Measurements from ENCODE around the gene FTO. TPM values are rescaled to one million over a fixed set of nuclear protein-coding genes. Genes with fewer than 3 reads are reported as not detected.

Gene FTO
- polyA plus RNA-seq, 1 experiment: 135 TPM

DNA sequence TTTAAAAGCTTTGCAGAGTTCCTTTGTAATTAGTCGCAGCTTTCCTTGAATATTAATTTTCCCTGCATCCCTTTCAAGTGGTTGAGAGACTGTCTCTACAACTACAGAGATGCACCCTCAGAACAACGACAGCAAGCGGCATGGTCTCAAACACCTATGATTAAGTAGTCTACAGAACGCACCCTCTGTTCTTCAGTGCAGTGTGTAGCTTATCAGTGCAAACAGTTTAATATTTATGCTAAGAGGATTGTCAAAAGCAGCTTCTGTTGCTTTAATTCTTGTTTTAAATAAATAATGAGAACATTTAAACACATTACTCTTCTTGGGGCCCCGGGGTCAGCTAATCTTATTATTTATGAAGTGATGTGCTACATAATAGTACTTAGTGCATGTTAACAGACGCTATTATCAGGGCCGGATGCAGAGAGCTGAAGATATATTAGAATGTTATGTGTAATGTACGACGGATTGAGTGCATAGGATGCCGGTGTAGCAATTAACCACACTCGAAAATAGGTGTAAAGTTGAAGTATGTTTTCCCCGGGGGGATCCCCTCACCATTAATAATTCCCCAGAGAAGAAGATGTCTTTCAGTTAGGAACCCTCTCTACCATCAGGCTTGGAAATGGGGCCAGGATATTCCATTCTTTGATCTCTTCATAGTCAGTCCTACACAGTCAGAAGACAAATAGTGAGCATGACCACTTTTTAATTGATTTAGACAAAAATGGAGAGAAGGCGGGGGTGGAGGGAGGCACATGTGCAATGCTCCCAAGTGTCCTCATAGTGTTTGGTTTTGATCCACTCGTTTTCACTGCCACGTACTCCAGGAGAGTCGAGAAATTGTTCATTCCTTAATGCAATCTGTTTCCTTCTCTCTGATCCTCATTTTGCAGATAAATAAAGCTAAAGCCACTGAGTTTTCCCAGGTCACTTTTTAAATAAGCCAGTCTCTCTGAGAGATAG is 406.3 kb downstream of the FTO start:
- Histone ChIP-seq H3K27ac (ENCODE audit: low read depth, low read length) (no peak overlapping the region), H3K27me3 (ENCODE audit: control insufficient read depth, insufficient read depth, low read length) (no peaks in the 10 kb centered on the region), H3K4me3 (ENCODE audit: low read depth, low read length) (no peak overlapping the region), H3K9me3 (ENCODE audit: control insufficient read depth, insufficient read depth, low read length) (no peaks in the 10 kb centered on the region)
- TF ChIP-seq CTCF (IDR thresholded peaks at IDR 0.05; ENCODE audit: low read depth, low read length): no peak
- ChIA-PET POLR2A (no interaction called here), CTCF (no interaction called here)
- DNase-seq (ENCODE audit: low read depth, low spot score): no peak

GRCh38 chr16:54112451-54113206 is 408.7 kb downstream of the FTO start:
- no peak overlapping the region for H3K27ac ChIP-seq (ENCODE audit: low read depth, low read length)
- POLR2A ChIA-PET: no interaction called here
- CTCF ChIA-PET: no interaction called here
- H3K9me3 ChIP-seq (ENCODE audit: control insufficient read depth, insufficient read depth, low read length): no peaks in the 10 kb centered on the region
- TF ChIP-seq CTCF (IDR thresholded peaks at IDR 0.05; ENCODE audit: low read depth, low read length): no peak
- DNase-seq (ENCODE audit: low read depth, low spot score): no peak
- H3K27me3 ChIP-seq (ENCODE audit: control insufficient read depth, insufficient read depth, low read length): no peaks in the 10 kb centered on the region
- H3K4me3 ChIP-seq (ENCODE audit: low read depth, low read length): no peak overlapping the region

DNA sequence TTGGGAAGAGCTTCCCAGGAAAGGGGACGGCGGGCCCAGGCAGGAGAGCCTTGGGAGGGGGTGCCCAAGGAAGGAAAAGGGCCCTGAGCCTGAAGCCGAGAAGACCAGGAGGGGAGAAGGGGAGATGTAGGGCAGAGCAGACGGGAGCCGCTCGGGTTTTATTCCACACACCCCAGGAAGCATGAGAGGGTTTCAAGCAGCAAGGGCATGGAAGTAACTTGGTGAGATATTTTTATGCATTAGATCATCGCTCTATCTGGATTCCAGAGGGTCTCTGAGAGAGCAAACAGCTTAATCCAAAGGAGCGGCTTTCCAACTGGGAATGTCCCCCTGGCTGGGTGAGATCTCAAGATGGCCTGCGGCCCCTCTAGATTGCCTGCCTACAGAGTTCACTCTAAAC is 411.6 kb downstream of the FTO start:
- POLR2A ChIA-PET: no interaction called here
- CTCF ChIA-PET: no interaction called here
- H3K4me3 ChIP-seq (ENCODE audit: low read depth, low read length): no peak overlapping the region
- no peaks in the 10 kb centered on the region for H3K9me3 ChIP-seq (ENCODE audit: control insufficient read depth, insufficient read depth, low read length)
- DNase-seq (ENCODE audit: low read depth, low spot score): no peak
- H3K27ac ChIP-seq (ENCODE audit: low read depth, low read length): no peak overlapping the region
- H3K27me3 ChIP-seq (ENCODE audit: control insufficient read depth, insufficient read depth, low read length): no peaks in the 10 kb centered on the region
- TF ChIP-seq CTCF (IDR thresholded peaks at IDR 0.05; ENCODE audit: low read depth, low read length): no peak

GRCh38 chr16:54116124-54116655 is 412.2 kb downstream of the FTO start:
- H3K27ac ChIP-seq (ENCODE audit: low read depth, low read length): no peak overlapping the region
- TF ChIP-seq CTCF (IDR thresholded peaks at IDR 0.05; ENCODE audit: low read depth, low read length): no peak
- POLR2A ChIA-PET: no interaction called here
- CTCF ChIA-PET: no interaction called here
- no peak overlapping the region for H3K4me3 ChIP-seq (ENCODE audit: low read depth, low read length)
- H3K27me3 ChIP-seq (ENCODE audit: control insufficient read depth, insufficient read depth, low read length): no peaks in the 10 kb centered on the region
- H3K9me3 ChIP-seq (ENCODE audit: control insufficient read depth, insufficient read depth, low read length): no peaks in the 10 kb centered on the region
- DNase-seq (ENCODE audit: low read depth, low spot score): no peak

- ChIA-PET POLR2A (no interaction called here), CTCF (no interaction called here)
- no peak for TF ChIP-seq CTCF (IDR thresholded peaks at IDR 0.05; ENCODE audit: low read depth, low read length)
- Histone ChIP-seq H3K27ac (ENCODE audit: low read depth, low read length) (no peak overlapping the region), H3K4me3 (ENCODE audit: low read depth, low read length) (no peak overlapping the region), H3K27me3 (ENCODE audit: control insufficient read depth, insufficient read depth, low read length) (no peaks in the 10 kb centered on the region), H3K9me3 (ENCODE audit: control insufficient read depth, insufficient read depth, low read length) (no peaks in the 10 kb centered on the region)
- DNase-seq (ENCODE audit: low read depth, low spot score): no peak
These were observed 414.9 kb downstream of the FTO start for GRCh38 chr16:54118846-54119245.

Data from AG04450 (cell line).